DMS153 treated with DMSO at 0.1 percent for 48 hours (cell line): ENCODE results near the gene IQCK.

ENCODE experiments used
- DNase-seq: peaks from one replicate; lab custom pipeline; 2025; ENCODE audit not compliant: unreplicated experiment; lab: John Stamatoyannopoulos, UW

The IQCK gene

DNA sequence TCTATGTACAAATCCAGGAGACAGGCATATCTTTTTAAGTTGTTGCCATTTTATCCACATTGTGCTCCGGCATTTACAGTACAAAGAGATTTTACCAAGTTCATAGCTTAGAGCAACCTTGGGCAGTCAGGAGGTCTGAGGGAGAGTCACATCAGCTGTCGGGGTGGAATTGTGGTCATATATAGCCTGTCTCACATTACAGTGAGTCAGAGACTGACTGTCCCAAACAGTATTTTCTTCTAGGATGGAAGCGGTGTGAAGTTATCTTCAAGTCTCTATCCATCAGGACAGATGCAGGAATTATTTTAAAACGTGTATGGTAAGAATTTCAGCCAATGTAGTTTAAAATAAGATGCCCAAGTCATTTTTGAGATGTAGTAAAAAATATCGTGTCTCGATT is 113.6 kb downstream of the IQCK start:
- DNase-seq: no peak

DNA sequence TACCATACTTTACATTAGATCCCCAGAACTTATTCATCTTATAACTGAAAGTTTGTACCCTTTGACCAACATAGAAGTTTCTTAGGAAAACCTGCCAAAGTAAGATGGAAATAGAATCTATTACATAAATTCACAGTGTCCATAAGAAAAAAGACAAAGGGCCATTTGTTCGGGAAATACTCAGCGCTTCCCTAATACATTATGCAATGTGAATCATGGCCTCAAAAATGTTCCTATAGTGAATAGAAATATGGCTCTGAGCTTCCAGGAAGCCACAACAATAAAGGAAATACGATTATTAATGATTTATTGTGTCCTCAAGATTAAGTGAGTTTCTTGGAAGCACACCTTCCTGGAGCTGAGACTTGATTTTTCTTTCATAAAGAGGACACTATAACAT is 115.1 kb downstream of the IQCK start:
- no peak for DNase-seq

DNA sequence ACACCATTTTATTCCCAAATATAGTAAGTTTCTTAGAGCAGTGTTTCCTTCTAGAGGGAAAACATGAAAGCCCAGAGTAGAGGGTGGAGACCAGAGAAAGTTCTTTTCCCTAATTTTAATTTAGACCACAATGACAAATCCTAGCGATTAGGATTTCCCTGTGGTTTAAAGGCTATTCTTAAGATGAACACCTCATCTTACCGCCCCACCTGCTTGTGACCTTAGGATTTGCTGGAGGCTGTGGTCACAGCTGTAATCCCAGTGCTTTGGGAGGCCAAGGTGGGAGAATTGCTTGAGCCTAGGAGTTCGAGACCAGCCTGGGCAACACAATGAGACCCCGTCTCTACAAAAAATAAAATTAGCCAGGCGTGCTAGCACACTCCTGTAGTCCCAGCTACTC is 115.5 kb downstream of the IQCK start:
- DNase-seq: no peak

DNA sequence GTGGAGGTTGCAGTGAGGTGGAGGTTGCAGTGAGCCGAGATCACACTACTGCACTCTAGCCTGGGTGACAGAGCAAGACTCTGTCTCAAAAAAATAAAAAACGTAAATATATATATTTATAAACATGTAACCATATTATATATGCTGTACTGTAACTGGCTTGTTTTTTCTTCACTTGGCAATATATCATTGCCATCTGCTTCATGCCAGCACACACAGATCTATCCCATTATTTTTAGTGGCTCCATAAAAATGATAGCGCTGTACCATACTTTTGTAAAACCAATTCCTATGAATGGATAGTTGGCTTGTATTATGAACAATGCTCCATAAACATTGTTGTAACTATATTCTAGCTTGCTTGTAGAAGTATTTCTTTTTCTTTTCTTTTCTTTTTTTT is 117.1 kb downstream of the IQCK start:
- DNase-seq: no peak

DNA sequence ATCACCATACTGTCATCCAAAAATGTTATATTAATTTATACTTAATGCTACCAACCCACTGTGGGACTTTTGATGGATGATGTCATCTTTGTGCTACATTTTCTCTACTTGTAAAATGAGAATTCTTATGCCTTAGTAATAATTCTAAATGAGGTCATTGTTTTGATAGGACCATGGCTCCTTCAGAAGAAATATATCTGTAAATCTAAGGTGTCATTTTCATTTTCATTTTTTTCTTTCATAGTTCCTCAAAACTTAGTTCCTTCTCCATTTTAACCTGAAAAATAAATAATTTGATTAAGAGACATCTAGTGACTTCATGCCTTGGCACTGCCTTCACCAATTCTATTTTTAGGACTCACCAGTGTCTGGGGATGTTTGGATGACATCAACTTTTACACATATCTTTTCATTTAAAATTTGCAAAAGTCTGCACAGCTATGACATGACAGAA is 117.9 kb downstream of the IQCK start:
- no peak for DNase-seq

DNA sequence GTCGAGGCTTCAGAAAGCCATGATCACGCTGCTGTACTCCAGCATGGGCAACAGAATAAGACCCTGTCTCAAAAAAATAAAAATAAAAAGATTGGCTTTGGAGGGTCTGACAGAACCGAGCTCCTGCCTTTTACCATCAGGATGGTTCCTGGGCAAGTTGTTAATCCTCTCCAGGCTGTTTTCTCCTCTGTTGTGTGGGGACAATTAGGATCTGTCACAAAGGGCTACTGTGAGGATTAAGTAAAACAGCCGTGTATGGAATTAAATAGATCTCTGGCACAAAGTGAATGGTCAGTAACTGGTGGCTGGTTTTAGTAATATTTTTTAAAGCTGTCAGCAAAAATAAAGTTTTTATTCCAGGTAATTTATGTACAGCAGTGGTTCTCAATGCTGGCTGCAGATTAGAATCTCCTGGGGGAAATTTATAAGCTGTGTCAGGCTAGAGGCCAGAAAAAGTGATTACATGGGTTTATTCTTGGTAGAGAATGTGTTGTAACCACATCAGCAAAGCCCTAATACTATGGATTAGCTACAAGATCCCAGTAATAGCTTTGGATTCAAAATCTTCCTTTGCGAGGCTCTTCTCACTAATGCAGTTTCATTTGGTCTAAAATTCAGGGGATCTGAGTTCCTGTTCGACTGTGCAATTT is 119.4 kb downstream of the IQCK start:
- DNase-seq: no peak

DNA sequence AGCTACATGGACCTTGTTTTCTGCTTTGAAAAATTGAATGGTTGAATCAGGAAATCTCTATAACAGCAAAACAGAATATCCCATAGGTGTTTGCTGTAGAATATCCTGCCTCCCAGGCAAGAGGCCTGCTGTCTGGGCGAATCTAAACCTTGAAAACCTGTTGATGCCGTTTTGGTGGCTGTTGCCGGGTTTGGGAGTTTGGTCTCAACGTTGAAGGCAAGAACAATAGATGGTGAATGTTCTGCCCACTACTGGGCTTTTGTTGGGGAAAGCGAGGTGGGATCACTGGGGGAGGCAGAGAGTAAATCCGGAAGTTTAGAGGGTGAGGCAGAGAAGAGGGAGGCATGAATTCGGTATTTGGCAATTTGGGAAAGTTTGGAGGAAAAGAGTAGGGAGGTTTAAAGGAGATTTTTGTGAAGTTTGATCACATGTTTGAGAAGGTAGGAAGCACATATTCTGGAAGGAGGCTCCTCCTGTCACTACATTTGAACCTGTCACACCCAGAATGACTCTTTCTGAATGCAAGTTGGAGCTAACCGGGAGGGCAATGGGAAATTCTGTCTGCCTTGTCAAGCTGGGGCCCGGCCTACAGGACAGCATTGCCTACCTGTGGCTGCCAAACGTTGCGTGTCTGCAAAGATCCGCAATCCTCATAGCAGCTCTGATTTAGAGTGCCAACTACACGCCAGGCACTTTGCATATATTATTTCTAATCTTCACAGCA is 120.1 kb downstream of the IQCK start:
- DNase-seq: no peak

DNA sequence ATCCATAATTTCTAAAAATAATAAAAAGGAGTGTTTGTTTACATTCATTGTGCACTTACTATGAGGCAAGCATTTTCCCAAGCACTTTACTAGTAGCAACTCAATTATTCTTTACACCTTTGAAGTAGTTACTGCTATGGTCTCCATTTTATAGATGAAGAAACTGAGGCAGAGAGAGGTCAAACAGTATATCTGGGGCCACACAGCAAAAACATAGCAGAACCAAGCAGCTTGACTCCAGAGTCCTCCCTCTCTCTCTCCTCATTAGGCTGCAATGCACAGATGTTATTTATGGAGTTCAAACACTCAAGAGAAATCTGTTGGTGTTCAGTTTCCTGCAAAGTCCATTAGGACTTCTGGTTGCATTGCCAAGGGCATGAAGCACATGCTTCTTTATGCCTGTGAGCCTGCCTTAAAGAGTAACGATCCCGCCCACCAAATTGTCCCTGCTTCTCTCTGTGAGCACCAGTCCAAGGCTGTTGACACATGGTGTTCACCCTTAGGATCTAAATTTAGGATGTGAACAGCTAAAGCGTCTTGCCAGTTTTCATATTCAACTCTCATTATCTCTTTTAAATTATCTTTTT is 122.5 kb downstream of the IQCK start:
- DNase-seq: peak; percentile 61

DNA sequence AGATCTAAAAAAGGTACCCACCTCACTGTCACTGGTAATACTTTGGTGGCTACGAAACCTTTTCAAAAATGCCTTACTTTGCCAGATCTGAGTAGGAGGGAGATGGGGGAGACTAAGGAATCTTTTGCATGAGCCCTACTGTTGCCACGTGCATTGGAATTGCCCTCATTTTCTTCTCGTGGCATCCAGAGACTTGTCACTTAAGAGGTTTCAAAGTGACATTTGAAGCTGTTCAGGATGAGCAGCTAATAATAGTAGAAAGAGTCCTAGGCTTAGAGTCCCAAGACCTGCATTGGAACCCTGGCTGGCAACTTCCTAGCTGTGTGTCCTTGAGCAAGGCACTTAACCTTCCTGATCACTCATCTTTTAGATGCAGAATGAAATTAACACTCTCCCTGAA is 123.1 kb downstream of the IQCK start:
- no peak for DNase-seq

DNA sequence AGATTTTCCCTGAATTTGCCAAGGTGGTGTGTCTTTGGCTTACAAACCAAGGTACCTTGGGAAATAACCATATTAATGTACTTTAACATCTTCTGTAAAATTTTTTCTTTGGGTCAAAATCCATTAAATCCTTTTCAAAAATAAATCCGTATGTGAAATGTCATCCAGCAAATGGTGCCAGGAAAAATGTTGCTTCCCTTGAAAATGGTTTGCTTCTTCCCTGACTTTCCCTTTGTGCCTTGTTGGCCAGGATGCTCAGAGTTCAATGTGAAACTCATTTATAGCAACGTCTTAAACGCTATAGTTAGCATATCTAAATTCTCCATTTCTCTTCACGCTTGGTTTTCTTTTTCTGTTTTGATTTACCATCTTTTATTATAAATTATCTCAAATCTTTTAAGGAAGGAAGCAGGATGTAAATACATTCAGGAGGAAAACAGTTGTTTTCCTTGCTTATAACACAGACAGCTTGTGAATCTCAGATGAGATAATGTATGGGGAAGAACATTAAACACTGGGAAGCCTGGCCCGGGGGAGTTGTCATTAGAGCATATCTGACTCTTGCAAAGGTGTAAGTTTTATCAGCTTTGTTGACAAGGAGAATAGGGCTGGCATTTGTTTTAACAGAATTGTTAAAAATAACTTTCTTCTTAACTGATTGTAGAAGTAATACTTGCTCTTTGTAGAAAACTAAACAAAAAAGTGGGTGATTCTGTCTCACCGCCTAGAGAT is 124.5 kb downstream of the IQCK start:
- no peak for DNase-seq

DNA sequence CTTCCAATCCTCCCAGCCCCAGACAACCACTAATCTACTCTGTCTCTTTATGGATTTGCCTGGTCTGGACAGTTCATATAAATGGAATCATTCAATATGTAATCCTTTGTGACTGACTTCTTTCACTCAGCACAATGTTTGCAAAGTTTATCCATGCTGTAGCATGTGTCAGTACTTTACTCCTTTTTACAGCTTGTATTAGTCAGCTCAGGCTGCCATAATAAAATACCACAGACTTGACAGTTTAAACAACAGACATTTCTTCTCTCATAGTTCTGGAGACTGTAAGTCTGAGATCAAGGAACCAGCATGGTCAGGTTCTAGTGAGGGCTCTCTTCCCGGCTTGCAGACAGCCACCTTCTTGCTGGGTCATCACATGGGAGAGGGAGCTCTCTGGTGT is 125.3 kb downstream of the IQCK start:
- no peak for DNase-seq

DNA sequence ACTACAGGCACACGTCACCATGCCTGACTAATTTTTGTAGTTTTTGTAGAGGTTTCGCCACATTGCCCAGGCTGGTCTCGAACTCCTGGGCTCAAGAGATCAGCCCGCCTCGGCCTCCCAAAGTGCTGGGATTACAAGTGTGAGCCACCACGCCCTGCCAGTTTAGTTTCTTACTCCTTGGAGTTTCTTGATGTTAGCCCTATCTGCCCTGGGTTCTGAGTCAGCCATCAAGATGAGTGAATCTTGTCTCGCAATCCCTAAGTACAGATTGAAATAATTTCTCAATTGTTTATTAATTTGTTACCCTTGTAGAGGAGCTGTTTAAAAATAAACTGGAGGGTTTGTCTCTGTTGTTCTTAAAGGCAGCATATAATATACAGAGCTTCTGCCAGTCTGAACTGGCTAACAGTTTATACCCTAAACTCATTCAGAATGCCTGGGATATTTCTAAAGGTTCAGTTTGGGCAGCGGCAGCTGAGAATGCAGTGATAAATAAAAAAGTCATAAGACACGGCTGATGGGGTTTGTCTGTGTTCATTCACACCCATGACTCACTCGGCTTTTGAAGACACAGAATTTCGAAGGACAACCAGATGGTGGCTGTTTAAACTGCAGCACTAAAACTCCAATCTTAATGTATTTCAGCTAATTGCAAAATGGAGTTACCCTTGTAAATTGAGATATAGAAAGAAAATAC is 127.0 kb downstream of the IQCK start:
- DNase-seq: no peak

DNA sequence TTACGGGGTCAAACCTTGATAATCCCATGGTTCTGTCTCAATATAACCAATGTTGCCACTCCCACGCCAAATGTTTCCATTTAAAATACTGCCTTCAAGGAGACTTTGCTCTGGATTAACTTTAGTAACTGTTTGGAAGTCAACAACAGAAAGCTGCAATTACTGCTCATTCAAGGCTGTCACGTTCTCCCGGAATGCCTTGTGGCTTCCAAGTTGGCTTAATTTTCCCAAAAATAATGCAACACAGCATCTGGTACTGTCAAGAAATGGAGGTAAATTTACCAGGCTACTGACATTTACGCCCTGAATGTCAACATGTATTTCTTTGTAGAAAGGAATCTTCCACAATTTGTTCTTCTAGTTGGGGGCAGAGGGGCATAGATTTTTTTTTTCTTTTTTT is 128.4 kb downstream of the IQCK start:
- no peak for DNase-seq

DNA sequence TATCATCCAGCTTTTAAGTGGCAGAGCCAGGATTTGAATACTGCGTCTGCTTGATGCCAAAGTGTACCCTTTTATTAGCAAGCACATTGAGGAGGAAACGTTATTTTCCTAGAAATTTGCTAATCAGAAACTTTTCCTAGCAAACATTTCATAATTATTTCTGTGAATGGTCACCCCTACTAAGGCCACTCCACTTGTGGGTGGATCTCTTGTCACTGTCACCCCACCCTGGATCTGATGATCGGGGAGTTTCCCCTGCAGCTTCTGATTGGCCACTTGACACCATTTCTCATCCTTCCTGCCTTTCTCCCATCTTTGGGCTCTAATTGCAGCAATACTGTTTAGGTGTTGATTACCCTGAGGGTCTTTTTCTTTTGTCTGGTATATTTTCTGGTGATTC is 130.7 kb downstream of the IQCK start:
- DNase-seq: no peak

DNA sequence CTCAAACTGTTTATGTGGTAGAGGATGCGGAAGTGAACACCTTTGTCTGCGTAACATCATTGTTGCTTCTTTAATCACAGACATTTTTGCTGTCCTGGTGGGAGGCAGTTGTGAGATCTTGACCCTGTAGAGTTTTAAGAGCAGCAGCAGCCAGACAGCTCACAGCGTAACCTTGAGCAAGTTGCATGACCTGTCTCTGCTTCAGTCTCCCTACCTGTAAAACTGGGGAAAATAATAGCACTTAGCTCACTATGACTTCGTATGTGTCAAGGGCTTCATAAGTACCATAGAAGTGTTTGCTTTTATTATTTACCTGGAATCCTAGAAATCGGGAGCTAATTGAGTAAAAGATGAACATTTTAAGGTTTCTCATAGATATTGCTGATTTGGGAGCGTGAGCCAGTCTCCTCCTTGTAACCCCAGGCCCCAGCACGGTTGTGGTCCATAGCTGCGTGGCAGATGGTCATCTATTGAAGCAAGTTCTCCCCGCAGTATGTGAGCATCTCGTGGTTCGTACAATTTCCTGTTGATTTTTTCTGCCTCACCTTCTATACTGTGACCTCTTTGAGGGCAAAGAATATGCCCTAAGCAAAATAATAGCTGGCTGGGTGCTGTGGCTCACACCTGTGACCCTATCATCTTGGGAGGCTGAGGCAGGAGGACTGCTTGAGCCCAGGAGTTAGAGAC is 132.2 kb downstream of the IQCK start:
- no peak for DNase-seq

DNA sequence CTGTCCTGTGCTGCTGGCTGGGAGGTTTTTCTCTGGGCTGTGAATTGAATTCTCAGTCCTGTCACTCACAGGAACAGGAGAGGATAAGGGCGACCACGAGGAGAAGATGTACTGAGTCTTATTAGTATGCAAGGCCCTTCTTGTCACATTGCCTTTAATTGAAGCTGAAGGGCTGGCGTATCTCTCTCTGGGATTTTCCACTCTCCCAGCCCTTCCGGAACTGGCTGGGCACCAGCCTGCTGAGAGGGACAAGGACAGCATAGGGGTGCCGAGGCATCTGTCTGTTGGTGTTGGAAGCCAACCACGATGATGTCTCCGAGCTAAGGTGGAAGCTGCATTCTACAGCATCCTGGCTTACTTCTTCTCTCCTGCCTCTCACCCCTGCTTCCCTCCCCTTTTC is 133.4 kb downstream of the IQCK start:
- DNase-seq: no peak

DNA sequence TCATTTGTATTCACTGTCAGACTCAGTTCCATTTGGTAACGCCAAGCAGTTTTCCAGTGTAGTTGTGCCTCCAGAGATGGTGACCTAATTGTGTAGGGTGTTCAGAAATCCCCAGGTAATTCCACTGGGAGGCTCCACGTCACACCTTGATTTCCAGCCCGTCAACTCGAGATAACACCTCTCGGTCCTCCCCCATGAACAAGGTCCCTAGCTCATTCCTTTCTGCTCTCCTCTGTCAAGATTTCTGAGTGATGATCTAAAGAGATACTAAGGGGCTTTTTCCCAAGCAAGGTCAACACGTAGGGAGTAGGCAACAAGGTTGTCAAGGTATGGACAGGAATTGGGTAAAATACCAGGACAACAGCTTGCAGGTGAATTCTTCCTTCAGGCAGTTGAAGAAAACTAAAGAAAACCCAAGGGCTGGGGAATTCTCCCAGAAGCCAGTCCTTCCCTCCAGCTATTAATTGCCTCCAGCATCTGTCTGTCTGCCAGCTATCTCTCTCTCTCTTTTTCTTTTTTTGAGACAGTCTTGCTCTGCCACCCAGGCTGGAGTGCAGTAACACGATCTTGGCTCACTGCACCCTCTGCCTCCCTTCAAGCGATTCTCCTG is 135.2 kb downstream of the IQCK start:
- DNase-seq: no peak

DNA sequence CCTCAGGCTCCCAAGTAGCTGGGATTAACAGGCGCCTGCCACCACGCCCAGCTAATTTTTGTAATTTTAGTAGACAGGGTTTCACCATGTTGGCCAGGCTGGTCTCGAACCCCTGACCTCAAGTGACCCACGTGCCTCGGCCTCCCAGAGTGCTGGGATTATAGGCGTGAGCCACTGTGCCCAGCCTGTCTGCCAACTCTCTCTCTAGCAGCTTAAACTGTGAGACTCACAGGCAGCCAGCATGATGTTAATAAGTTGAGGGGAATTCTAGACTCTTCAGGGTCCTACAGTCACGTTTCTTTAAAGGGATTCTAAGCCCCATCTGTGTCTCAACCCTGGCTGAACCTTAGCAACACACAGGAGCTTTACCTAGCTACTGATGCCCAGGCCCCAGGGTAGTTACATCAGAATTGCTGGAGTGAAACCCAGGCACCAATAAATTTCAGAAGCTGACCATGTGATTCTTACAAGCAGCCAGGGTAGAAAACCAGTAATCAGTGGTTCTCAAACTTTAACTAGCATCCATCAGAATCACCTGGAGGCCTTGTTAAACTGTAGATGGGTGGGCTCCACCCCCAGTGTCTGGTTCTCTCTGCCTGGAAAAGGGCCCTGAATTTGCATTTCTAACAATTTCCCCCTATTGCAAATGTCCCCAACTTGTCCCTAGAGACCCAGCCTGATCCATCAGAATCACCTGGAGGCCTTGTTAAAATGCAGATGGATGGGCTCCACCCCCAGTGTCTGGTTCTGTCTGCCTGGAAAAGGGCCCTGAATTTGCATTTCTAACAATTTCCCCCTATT is 135.9 kb downstream of the IQCK start:
- no peak for DNase-seq

DNA sequence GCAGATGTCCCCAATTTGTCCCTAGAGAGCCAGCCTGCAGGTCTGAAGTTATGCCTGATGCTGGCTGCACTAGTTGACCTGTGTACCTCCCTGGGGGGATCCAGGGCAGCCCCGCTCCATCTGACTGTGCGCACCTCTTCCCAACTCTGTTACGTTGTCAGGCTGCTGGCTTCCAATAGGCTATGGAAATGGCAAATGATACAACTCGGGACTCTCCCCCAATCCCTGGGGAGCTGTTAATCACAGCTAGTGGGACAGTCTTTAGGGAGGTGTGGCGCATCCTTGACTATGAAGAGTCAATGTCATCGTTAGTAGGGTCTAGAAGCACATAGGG is 136.4 kb downstream of the IQCK start:
- DNase-seq: no peak

DNA sequence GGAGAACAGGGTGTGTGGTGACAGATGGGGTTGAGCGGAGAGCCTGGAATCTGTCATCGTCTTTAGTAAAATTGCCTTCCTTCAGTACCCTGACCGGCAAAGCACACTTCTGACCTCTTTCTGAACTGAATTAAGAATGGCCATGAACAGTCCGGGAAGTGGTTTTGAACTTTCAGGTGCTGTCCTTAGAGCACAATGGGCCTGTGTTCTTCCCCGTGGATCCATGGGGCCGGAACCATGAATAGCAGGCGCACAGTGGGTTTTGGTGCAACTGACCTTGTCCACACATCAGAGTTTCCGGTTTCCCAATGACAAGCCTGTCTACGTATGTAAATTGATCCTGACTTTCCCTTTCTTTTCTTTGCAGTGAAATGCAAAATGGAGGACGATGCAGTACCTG is 138.0 kb downstream of the IQCK start:
- no peak for DNase-seq
